ENCODE results near the gene POMGNT1.

The POMGNT1 gene

GRCh38 chr1:46181343-46182260 lies 16.6 kb downstream of the POMGNT1 start:
- DNase-seq: no peak

- DNase-seq: no peak
Observed at GRCh38 chr1:46180082-46180616, 18.1 kb downstream of the POMGNT1 start.

GRCh38 chr1:46179138-46180081 lies 18.8 kb downstream of the POMGNT1 start:
- peak; percentile 63 for DNase-seq

- DNase-seq: no peak
Observed at GRCh38 chr1:46176211-46176865, 21.9 kb downstream of the POMGNT1 start, which contains the start of gene P3R3URF. TSS of gene P3R3URF (minus strand) at chr1:46176488. CDS start at chr1:46176471, 17 bp downstream.

GRCh38 chr1:46175243-46175642 lies 23.0 kb downstream of the POMGNT1 start:
- DNase-seq: no peak

- no peak for DNase-seq
Observed at GRCh38 chr1:46174448-46175231, 23.6 kb downstream of the POMGNT1 start, which contains the start of gene TSPAN1. TSS of gene TSPAN1 (plus strand) at chr1:46175087. CDS start at chr1:46181108, 6,021 bp downstream.

GRCh38 chr1:46173361-46173856 lies 24.8 kb downstream of the POMGNT1 start:
- no peak for DNase-seq

GRCh38 chr1:46172321-46172720 lies 25.9 kb downstream of the POMGNT1 start:
- no peak for DNase-seq

GRCh38 chr1:46171871-46172270 lies 26.4 kb downstream of the POMGNT1 start:
- DNase-seq: no peak

- DNase-seq: no peak
Observed at GRCh38 chr1:46171351-46171750, 26.9 kb downstream of the POMGNT1 start.

- DNase-seq: no peak
Observed at GRCh38 chr1:46169811-46170454, 28.3 kb downstream of the POMGNT1 start.

GRCh38 chr1:46168477-46168876 lies 29.8 kb downstream of the POMGNT1 start:
- DNase-seq: no peak

GRCh38 chr1:46166521-46167462 lies 31.4 kb downstream of the POMGNT1 start:
- peak; percentile 60 for DNase-seq

- no peak for DNase-seq
Observed at GRCh38 chr1:46160212-46160611, 38.0 kb downstream of the POMGNT1 start.

- no peak for DNase-seq
Observed at GRCh38 chr1:46159516-46159915, 38.7 kb downstream of the POMGNT1 start.

- no peak for DNase-seq
Observed at GRCh38 chr1:46158312-46159281, 39.6 kb downstream of the POMGNT1 start.

- no peak for DNase-seq
Observed at GRCh38 chr1:46157916-46158311, 40.3 kb downstream of the POMGNT1 start.

- no peak for DNase-seq
Observed at GRCh38 chr1:46153732-46154131, 44.5 kb downstream of the POMGNT1 start.
